GM10266 (cell line): ENCODE results near the gene MBNL2.

Source experiments
- DNase-seq: peaks from one replicate; pipeline ENCODE4 v3.0.0; 2012; ENCODE audit errors: extremely low spot score
- CTCF ChIP-seq: IDR thresholded peaks from 2 replicates; pipeline ENCODE4 v1.5.1; 2012; ENCODE audit warnings: mild to moderate bottlenecking, low read depth; ENCODE audit not compliant: control insufficient read depth, insufficient read depth; ENCODE audit errors: missing control alignments

The MBNL2 gene

GRCh38 chr13:97226788-97227627 lies 4.9 kb downstream of the MBNL2 start:
- DNase-seq, result peak; percentile 27

GRCh38 chr13:97228850-97229521 lies 6.9 kb downstream of the MBNL2 start:
- no peak for TF ChIP-seq CTCF
- DNase-seq, result no peak

More at GRCh38 chr13:97226788-97227627, 4.9 kb downstream of the MBNL2 start:
- no peak for TF ChIP-seq CTCF

- no peak for TF ChIP-seq CTCF
- DNase-seq, result no peak
Measured at GRCh38 chr13:97229699-97230098, 7.6 kb downstream of the MBNL2 start.

DNA sequence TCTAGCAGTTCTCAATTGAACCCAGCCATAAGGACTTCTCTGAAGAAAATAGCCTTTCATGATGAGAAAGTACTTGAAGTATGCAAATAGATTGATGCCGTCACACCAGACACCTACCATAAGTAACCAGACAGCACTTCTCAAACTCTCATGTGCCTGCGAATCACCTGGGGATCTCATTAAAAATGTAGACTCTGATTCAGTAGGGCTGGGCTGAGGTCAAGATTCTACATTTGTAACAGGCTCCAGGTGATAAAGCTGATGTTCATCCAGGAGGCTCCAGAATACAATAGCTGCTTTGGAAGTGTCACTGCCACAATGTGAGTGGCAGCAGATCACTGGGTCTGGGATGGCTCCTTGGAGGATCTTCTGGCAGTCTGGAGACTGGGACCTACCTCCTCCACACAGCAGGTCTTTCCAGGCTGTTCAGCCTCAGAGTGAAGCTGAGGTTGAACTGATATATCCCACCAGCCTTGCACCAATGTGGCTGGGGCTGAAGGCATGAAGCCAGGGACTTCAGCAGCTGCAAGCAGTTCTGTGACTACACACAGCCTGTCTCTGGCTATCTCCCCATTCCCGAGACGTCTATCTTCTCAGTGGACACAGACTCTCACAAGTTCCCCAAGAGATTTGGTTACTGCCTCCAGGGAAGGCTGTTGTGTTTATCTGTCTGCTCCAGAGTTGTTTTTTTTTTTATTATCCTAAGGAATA lies 9.1 kb downstream of the MBNL2 start:
- TF ChIP-seq CTCF, result no peak
- DNase-seq, result no peak

GRCh38 chr13:97231829-97232196 lies 9.7 kb downstream of the MBNL2 start:
- DNase-seq, result no peak
- TF ChIP-seq CTCF, result no peak

GRCh38 chr13:97233499-97233898 lies 11.4 kb downstream of the MBNL2 start:
- no peak for DNase-seq
- no peak for TF ChIP-seq CTCF
